Measurements from ENCODE around the gene PLPPR1.
"Not testable (repeated sequence)": the region's sequence is repeated elsewhere in the genome, so short reads cannot be mapped to it uniquely, and the experiment has no call there.

The PLPPR1 gene

GRCh38 chr9:101050650-101051049 lies 22.1 kb downstream of the PLPPR1 start:
- DNase-seq = no peak

DNA sequence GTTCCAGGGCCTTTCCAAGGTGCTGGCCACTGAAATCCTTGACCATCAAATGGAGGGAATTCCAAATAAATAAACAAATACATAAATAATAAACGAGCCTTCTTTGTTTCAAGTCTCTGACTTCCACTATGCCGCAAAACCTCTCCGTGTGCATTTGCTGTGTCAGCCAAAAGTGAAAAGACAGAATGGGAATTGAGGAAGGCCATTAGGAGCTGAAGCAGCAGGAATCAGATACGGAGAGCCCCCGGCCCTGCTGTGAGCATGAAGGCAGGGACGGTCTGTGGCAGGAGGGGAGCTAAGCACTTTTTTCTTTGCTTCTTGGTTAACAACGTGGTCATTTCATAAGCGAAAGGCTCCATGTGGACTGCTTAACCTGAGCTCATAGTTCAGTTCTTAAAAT lies 26.1 kb downstream of the PLPPR1 start:
- DNase-seq = peak; percentile 20

GRCh38 chr9:101055516-101055915 lies 27.0 kb downstream of the PLPPR1 start:
- DNase-seq = no peak

DNA sequence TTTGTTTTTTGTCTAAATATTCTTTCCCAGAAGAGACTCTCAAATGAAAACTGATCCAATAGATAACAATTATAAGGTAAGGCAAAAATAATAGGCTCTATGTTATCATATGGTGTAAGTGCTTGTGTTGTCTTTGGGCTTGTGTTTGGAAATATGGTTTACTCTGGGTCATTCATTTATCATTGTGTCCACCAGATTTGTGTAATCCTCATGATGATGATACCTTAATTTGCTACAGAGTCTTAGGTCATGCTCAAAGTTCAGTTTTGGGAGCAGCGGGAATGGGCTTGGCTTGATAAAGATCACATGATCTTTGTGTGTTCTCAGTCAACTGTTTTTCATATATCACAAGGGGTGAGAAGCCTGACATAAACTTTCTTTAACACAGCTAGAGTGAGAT lies 34.2 kb downstream of the PLPPR1 start:
- DNase-seq = no peak

- DNase-seq = no peak
Observed at GRCh38 chr9:101063192-101063591, 34.7 kb downstream of the PLPPR1 start.

DNA sequence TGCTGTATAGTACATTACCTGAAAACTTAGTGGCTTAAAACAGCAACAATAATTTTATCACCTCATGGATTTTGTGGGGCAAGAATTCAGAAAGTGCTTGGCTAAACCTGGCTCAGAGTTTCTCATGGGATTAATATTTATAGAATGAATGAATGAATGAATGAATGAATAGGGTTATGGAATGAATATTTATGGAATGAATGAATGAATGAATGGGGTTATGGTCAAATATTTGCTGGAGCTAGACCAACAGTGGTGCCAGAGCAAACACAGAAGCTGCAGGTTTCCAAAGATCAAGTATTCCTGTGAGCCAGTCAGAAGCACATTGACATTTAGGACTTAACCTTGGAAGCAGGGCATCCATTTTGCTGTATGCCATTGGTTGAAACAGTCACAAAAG lies 35.7 kb downstream of the PLPPR1 start:
- DNase-seq = no peak

DNA sequence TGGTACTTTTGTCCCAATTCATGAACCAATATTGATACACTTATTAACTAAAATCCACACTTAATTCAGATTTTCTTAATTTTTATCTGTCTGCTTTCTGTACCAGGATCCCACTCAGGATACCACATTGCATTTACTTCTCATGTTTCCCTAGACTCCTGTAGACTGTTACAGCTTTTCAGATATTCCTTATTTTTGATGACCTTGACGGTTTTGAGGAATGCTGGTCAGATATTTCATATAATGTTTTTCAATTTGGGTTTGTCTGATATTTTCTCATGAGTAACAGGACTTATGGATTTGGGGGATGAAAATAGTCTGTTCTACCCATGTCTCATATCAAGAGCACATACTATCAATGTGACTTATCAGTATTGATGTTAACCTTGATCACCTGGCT lies 37.4 kb downstream of the PLPPR1 start:
- no peak for DNase-seq

GRCh38 chr9:101068696-101069095 lies 40.2 kb downstream of the PLPPR1 start:
- DNase-seq = no peak

- DNase-seq = no peak
Observed at GRCh38 chr9:101072259-101072658, 43.7 kb downstream of the PLPPR1 start.

DNA sequence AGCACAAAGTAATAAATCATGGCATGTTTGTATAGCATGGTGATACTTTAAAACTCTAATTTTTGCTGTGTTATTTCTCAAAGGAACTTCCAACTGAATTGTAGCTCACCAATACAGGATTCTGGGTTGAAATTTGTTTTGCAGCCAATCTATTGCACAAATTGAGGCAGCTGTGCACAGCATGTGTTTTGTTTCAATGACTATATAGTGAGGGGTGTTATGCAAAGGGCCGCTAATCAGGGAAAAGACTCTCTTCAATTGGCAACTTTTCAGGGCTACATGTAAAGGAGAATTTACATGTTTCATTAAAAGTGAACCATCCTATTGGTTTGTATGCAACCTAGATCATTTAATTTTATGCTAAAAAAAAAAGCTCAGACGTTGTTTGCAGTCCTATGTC lies 44.6 kb downstream of the PLPPR1 start:
- no peak for DNase-seq

- no peak for DNase-seq
Observed at GRCh38 chr9:101081641-101082040, 53.1 kb downstream of the PLPPR1 start.

DNA sequence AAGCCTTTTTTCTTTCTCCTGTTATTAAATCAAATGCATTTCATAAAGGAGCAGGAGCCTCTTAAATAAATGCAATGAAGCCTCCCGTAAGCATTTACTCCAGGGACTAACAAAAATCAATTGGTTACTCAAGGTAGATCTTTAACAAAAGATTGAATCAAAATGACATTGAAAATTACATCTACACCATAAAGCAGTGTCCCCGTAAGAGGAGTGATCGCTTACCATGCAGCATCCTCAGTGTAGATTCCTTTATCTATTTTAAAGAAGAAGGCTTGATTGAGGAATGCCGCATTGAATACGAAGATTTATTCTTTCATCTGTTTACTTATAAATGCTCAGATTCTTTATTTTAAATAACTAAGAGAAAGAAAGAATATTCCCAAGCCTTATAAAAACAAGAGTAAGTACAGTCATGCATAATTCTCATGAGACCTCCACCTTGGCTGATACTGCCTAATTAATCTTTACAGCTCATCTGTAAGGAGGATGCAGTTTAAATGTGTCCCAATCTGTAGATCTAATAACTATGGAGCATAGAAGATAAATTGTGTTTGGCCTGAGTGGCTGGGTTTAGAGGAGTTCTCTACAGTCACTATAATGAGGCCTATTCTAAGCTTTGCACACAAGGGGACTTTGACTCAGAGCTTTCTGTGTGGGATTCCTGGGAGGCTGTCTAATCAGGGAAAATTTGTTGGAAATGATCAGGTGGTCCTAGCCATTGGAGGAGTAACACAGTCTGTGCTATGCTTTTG lies 55.1 kb downstream of the PLPPR1 start:
- no peak for DNase-seq

GRCh38 chr9:101087426-101087825 lies 58.9 kb downstream of the PLPPR1 start:
- no peak for DNase-seq

DNA sequence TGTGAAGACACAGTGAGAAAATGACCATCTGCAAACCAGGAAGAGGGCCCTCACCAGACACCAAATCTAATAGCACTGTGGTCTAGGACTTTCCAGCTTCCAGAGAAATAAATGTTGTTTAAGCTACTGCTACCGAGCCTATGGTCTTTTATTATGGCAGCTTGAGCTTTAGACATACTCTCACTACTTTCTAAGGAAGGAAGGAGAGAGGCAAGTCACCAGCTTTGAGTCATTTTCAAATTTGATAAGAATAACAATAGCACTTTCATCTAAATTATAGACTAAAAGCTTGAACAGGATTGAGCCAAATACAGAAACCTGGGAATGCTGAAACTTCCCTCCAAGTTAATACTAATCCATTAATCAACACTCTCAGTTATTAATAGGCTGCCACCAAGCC lies 64.4 kb downstream of the PLPPR1 start:
- DNase-seq = no peak

DNA sequence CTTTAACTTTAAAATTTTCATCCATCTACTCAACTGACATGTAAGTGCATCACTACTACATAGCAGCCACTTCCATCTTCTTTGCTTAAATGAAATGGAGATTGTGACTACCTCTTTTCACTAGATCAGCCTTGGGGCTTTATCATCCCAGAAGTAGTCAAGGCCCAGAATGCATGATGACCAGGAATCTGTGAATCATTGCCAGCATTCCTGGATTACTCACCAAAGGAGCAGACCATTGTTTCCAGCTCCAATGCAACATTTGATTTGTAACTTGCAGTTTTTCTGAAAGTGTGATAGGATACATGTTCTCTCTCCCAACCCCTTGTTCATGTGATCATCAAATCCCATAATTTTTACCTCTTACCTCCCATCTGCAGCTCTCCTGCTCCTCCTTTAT lies 65.1 kb downstream of the PLPPR1 start:
- no peak for DNase-seq

DNA sequence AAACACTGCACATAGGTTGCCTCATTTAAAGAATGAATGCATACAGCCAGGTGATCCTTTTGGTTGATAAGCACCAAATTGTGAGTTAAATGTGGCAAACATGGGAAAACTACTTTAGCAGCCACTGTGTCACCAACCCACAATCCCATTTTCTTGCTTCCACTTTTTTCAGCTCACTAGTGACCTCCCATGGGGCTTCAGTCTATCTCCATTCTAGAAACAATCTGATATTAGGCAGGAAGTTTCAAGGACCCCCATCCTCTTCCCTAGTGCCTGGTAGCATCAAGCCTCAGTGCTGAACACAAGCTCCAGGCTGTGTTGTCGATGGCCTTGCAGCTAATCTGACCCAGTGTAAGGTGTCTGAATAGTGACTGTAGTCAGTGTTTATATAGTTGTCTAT lies 66.2 kb downstream of the PLPPR1 start:
- DNase-seq = no peak

DNA sequence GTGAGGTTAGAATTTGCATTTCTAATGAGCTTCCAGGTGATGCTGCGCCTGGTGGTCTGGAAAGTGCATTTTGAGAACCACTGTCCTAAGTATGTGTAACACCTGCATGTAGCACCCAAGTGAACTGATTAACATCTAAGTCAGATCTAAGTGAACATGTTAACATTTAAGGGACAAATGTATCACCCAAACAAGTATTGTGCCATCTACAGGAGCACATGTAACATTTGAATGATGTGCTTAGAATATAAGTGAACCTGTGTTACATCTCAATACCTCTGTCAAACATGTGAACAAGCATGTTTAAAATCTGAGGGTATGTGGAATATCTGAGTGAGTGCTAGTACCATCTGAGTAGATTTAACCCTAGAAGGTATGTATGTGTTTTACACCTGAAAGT lies 68.7 kb downstream of the PLPPR1 start:
- no peak for DNase-seq

DNA sequence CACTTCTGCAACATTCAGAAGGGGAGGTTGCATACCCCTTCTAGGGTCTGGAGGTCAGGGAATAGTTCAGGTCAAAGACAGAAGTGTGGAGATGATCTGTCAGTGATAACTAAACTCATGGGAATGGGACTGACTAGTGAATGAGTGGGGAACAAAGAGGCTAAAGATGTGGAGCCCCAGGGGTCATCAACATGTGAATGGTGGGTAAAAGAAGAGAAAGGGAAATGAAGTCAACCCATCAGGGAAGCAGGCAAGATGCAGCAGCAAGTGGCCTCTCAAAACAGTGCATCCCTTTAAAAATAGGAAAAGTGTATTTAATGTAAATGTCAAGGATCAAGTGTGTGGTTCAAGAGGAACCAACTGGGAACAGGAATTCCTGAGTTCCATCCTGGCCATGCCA lies 69.9 kb downstream of the PLPPR1 start:
- DNase-seq = no peak

DNA sequence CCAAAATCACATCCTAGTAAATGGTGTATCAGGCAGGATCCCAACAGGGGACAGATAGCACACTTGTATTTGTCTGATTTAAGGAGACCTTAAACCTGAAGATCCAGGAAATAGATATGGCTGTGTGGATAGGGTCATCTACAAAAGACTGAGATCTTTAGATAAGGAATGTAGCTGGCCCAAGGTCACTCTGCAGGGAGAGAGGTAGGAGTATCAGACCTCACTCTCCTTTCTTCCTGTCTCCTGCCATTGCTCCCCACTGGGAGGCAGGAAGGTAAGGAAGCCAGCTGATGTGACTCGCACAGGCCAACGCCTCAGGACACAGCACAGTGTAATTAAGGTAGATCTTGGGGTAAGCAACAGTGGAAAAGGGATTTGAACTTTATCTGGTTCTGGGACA lies 85.8 kb downstream of the PLPPR1 start:
- no peak for DNase-seq

DNA sequence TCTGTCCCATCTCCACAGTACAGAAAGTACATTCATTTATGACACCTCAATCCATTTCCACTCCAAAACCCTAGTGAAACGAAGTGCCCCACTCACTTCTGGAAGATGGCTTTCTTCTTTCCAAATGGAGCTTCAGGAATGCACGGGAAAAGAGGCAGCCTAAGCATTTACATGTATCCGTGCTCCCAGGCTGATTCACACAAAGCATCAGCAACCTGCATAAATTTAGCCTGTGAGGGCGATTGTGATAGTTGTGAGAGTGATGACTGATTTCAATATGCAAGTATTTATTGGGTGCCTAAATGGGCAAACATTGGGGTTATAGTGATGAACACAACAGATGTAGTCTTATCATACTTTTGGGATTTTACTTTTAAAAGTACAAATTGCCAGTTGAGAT lies 86.6 kb downstream of the PLPPR1 start:
- DNase-seq = no peak

DNA sequence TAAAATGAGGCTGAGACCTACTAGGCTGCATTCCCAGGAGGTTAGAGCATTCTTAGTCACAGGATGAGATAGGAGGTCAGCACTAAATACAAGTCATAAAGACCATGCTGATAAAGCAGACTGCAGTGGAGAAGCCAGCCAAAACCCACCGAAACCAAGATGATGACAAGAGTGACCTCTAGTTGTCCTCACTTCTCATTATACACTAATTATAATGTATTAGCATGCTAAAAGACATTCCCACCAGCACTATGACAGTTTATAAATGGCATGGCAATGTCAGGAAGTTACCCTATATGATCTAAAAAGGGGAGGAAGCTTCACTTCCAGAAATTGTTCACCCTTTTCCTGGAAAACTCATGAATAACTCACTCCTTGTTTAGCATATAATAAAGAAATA lies 88.6 kb downstream of the PLPPR1 start:
- no peak for DNase-seq

DNA sequence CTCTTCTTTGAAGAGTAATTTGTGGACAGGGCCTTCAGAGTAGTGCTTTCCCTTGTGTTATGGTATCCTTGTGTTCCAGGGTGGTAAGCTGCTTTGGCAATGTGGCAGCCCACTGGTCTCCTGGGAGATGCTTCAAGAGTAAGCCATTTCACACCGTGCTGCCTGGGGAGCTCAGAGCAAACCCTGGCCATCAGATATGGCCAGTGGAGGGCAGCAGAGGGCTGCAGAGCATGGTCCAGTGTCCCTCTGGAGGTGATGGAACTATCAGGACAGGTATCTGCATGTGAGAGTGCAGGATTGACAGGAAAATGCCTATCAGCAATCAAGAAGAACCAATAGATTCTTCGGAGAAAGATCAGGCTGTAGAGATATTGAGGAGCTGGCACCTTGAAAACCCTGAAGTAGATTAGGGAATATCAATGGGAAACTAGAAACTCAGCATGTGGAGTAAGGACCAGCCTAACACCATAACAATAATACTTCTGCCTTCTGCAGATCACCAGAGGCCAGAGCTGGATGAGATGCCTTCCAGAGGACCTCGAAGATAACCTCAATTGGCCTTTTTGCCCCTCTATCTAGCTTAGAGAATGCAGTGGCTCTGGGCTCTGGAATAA lies 90.8 kb downstream of the PLPPR1 start:
- peak; percentile 24 for DNase-seq

DNA sequence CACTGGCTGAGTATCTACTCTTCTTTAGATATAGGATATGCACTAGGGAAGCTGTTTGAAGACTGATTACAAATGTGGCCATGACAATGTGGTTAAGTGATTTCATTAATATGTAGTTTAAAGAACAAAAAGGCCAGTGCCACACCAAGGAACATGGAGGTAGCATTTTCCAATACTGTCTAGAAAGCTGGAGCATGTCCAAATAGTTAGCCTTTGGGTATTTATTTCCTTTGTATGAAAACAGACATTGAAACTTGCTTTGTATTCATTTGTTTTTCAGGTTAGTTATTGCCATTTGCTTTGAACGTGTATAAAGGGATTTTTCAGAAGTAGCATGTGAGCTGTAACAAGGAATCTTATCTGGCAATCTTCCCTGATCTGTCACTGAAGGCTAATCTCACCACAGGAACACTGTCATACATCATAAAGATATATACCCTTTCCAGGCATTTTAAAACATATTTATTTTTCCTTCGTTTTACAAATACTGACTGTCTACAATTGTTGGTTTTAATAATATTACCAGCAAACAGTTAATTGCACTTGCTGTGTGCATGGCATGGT lies 93.4 kb downstream of the PLPPR1 start:
- no peak for DNase-seq

GRCh38 chr9:101126556-101126955 lies 98.0 kb downstream of the PLPPR1 start:
- no peak for DNase-seq

DNA sequence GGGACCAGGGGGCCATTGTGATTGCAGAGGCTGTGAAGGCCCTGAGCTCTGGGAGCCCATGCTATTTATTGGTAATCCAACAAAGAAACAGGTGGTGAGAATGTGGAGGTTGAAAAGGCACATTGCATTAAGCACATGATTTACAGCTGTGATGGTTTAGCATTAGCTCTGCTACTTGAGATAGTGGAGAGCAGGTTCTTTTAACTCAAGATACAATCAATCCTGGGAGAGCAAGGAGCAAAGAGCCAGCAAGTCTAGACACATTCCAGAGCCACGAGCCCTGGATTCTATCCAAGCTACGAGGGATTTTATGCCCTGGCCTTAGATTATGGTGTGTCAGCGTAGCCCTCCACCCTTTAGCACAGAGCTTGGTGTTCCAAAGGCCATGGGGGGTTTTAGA lies 98.8 kb downstream of the PLPPR1 start:
- not testable (repeated sequence) for DNase-seq
